ENCODE data around the gene AACS. TPM values are rescaled to one million over a fixed set of nuclear protein-coding genes. Genes with fewer than 3 reads are reported as not detected.

The AACS gene
- polyA plus RNA-seq, 3 donors, result 4.7 to 7.9 (median 5.1) TPM

DNA sequence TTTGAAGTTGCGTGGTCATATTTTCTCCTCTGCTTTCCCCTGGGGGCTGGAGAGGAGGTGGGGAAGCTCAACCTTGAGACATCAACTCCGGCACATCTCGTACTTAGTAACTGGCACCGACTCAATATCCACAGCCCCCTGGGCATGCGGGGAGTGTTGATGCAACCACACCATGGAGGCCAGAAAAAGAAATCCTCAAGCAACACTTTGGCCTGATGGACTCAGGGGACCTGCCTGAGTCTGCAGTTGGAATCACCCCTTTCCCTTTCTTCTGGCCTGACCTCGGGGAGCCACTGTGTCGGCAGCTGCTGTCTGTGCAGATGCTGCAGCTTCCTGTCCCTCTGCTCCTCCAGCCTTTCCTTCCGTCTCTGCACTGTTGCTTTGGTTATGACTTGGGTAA is 11.4 kb upstream of the AACS start:
- intact Hi-C loops (cut with micrococcal nuclease), result no loop called here
- Mint-ChIP-seq H3K27me3 (ENCODE audit: low read depth in 3 of 3) (peaks cover 3 to 15% (median 4%) of the 10 kb centered on the region in 3 donors), H3K36me3 (no peaks in the 10 kb centered on the region), H3K27ac (no peak overlapping the region), H3K9me3 (peaks cover 0 to 3% (median 0%) of the 10 kb centered on the region in 7 donors), H3K4me3 (no peak overlapping the region), H3K4me1 (peaks cover 5% of the 10 kb centered on the region)
- Histone ChIP-seq H3K9ac (ENCODE audit: insufficient read depth, low read length, poor library complexity, severe bottlenecking) (no peak overlapping the region), H3K4me3 (replicated peaks in 1 of 3; ENCODE audit: low read depth in 2 of 3, low read length in 3 of 3) (no peak overlapping the region), H3K27ac (ENCODE audit: low read depth in 1 of 2, low read length in 2 of 2) (no peak overlapping the region), H4K20me1 (ENCODE audit: insufficient read depth, low read length) (no peaks in the 10 kb centered on the region), H3K36me3 (replicated peaks in 1 of 2; ENCODE audit: control insufficient read depth in 1 of 2, insufficient read depth in 2 of 2, low read length in 2 of 2) (no peaks in the 10 kb centered on the region), H3K79me2 (ENCODE audit: insufficient read depth, low read length) (no peaks in the 10 kb centered on the region), H3K9me3 (replicated peaks in 1 of 2; ENCODE audit: control insufficient read depth in 1 of 2, insufficient read depth in 1 of 2, low read length in 2 of 2) (no peaks in the 10 kb centered on the region), H3K4me2 (replicated peaks; ENCODE audit: extremely low read depth, low read length, poor library complexity, severe bottlenecking) (no peak overlapping the region), H2AFZ (ENCODE audit: insufficient read depth, low read depth, low read length, poor library complexity, severe bottlenecking) (no peak overlapping the region), H3K27me3 (ENCODE audit: control insufficient read depth in 2 of 2, insufficient read depth in 2 of 2, low read length in 2 of 2) (no peaks in the 10 kb centered on the region), H3K4me1 (ENCODE audit: control insufficient read depth in 1 of 2, insufficient read depth in 2 of 2, low read length in 2 of 2) (peaks cover 10 to 12% of the 10 kb centered on the region in 2 donors)
- WGBS (ENCODE audit: insufficient coverage), result 100% methylated on average over 3 of the region's 8 CpGs
- TF ChIP-seq, protein P1, sequence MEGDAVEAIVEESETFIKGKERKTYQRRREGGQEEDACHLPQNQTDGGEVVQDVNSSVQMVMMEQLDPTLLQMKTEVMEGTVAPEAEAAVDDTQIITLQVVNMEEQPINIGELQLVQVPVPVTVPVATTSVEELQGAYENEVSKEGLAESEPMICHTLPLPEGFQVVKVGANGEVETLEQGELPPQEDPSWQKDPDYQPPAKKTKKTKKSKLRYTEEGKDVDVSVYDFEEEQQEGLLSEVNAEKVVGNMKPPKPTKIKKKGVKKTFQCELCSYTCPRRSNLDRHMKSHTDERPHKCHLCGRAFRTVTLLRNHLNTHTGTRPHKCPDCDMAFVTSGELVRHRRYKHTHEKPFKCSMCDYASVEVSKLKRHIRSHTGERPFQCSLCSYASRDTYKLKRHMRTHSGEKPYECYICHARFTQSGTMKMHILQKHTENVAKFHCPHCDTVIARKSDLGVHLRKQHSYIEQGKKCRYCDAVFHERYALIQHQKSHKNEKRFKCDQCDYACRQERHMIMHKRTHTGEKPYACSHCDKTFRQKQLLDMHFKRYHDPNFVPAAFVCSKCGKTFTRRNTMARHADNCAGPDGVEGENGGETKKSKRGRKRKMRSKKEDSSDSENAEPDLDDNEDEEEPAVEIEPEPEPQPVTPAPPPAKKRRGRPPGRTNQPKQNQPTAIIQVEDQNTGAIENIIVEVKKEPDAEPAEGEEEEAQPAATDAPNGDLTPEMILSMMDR (IDR thresholded peaks at IDR 0.05), result no peak
- DNase-seq, result no peak

DNA sequence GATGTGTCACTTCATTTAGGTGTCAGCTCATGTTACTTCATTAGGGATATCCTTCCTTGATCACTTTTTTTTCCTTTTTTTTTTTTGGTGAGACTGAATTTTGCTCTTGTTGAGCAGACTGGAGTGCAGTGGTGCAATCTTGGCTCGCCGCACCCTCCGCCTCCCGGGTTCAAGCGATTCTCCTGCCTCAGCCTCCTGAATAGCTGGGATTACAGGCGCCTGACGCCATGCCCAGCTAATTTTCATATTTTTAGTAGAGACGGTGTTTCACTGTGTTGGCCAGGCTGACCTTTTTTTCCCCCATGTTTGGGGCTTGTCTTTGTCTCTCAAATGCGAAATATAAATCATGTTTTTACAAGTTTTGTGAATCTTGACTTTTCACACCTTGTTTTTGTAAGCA is 9.6 kb upstream of the AACS start:
- no peaks in the 10 kb centered on the region for H3K4me1 Mint-ChIP-seq
- H3K4me1 ChIP-seq (ENCODE audit: control insufficient read depth in 1 of 2, insufficient read depth in 2 of 2, low read length in 2 of 2), result no peaks in the 10 kb centered on the region
- no peak overlapping the region for H3K9ac ChIP-seq (ENCODE audit: insufficient read depth, low read length, poor library complexity, severe bottlenecking)
- H3K27ac ChIP-seq (ENCODE audit: low read depth in 1 of 2, low read length in 2 of 2), result no peak overlapping the region
- no peak overlapping the region for H2AFZ ChIP-seq (ENCODE audit: insufficient read depth, low read depth, low read length, poor library complexity, severe bottlenecking)
- TF ChIP-seq, protein P1 (IDR thresholded peaks at IDR 0.05), result no peak
- intact Hi-C loops (cut with micrococcal nuclease), result no loop called here
- WGBS (ENCODE audit: insufficient coverage), result no CpG with 5 or more reads among the region's 9 CpGs
- H3K9me3 Mint-ChIP-seq, result peaks cover 0 to 6% (median 0%) of the 10 kb centered on the region in 7 donors
- peaks cover 0 to 15% (median 7%) of the 10 kb centered on the region in 3 donors for H3K27me3 Mint-ChIP-seq (ENCODE audit: low read depth in 3 of 3)
- H3K36me3 Mint-ChIP-seq, result no peaks in the 10 kb centered on the region
- no peaks in the 10 kb centered on the region for H4K20me1 ChIP-seq (ENCODE audit: insufficient read depth, low read length)
- no peaks in the 10 kb centered on the region for H3K9me3 ChIP-seq (replicated peaks in 1 of 2; ENCODE audit: control insufficient read depth in 1 of 2, insufficient read depth in 1 of 2, low read length in 2 of 2)
- H3K79me2 ChIP-seq (ENCODE audit: insufficient read depth, low read length), result no peaks in the 10 kb centered on the region
- no peak overlapping the region for H3K4me3 ChIP-seq (replicated peaks in 1 of 3; ENCODE audit: low read depth in 2 of 3, low read length in 3 of 3)
- no peak overlapping the region for H3K27ac Mint-ChIP-seq
- H3K36me3 ChIP-seq (replicated peaks in 1 of 2; ENCODE audit: control insufficient read depth in 1 of 2, insufficient read depth in 2 of 2, low read length in 2 of 2), result no peaks in the 10 kb centered on the region
- no peak overlapping the region for H3K4me3 Mint-ChIP-seq
- H3K4me2 ChIP-seq (replicated peaks; ENCODE audit: extremely low read depth, low read length, poor library complexity, severe bottlenecking), result no peak overlapping the region
- no peak for DNase-seq
- no peaks in the 10 kb centered on the region for H3K27me3 ChIP-seq (ENCODE audit: control insufficient read depth in 2 of 2, insufficient read depth in 2 of 2, low read length in 2 of 2)
